HepG2 (cell line): ENCODE data around the gene CHCHD6. TPM values are rescaled to one million over a fixed set of nuclear protein-coding genes. Genes with fewer than 3 reads are reported as not detected.

Experiments used
- ATAC-seq: fragments of 200-7000 bp; cut with Tn5 transposase; 3 replicates; pipeline ENCODE4 v1.9.1; 2020; ENCODE audit warnings: mild to moderate bottlenecking, moderate library complexity
- BruUV-seq: library from RNA; stranded (reverse); fragments of 400-500 nt; replicated peaks from 2 replicates; lab custom pipeline; 2021; lab: Mats Ljungman, UMichigan
- CTCF ChIA-PET: fragments of 300-600 bp; formaldehyde crosslinking; extraction: SDS; loops from one replicate; lab custom pipeline; 2021; ENCODE audit warnings: low total read pairs, inconsistent platforms, low intra/inter-chr PET ratio; lab: Yijun Ruan, JAX
- POLR2A ChIA-PET: fragments of 350-600 bp; sonication (Branson Sonifier 250); formaldehyde crosslinking; loops from one replicate; lab custom pipeline; 2020; ENCODE audit warnings: antibody characterized with exemption, inconsistent platforms; lab: Yijun Ruan, JAX
- DNase-seq: peaks from one replicate; pipeline ENCODE4 v3.0.0-alpha.2; 2015; ENCODE audit warnings: low spot score
- FAIRE-seq: peaks from 3 replicates; lab custom pipeline; 2011; peaks lifted over from hg19 to GRCh38; lab: Jason Lieb, UNC
- H2AFZ ChIP-seq: one replicate; pipeline ENCODE4 v1.6.1; 2011; ENCODE audit warnings: low read length, inconsistent platforms
- H3K27ac ChIP-seq: fragments of 300-600 bp; 3 replicates; pipeline ENCODE4 v1.8.0; 2011; ENCODE audit warnings: mixed run types, mild to moderate bottlenecking, mixed read lengths, low read length, inconsistent platforms; ENCODE audit not compliant: insufficient read depth; ENCODE audit errors: extremely low read length
- H3K27me3 ChIP-seq, 2 experiments: fragments of 200-600 bp in 1 of 2; 2 replicates in 1 of 2; 3 replicates in 1 of 2; pipeline versions ENCODE4 v1.6.0 to v1.8.0; 2011; ENCODE audit warnings: low read length in 2 of 2, mild to moderate bottlenecking in 2 of 2, moderate library complexity in 2 of 2, inconsistent platforms in 1 of 2; ENCODE audit not compliant: insufficient read depth in 2 of 2, control insufficient read depth in 1 of 2
- H3K36me3 ChIP-seq, 2 experiments: fragments of 200-600 bp in 1 of 2; replicated peaks in 1 of 2; 2 replicates in 1 of 2; 3 replicates in 1 of 2; pipeline versions ENCODE4 v1.5.1 to v1.8.0; 2011; ENCODE audit warnings: low read length in 2 of 2, inconsistent platforms in 1 of 2; ENCODE audit not compliant: insufficient read depth in 2 of 2, control insufficient read depth in 1 of 2
- H3K4me1 ChIP-seq: 2 replicates; pipeline ENCODE4 v1.5.1; 2012; ENCODE audit warnings: low read length, inconsistent platforms; ENCODE audit not compliant: insufficient read depth
- H3K4me2 ChIP-seq: 2 replicates; pipeline ENCODE4 v1.6.0; 2011; ENCODE audit warnings: low read depth, low read length, inconsistent platforms
- H3K4me3 ChIP-seq, 3 experiments: fragments of 200-600 bp in 1 of 3; sonication (generic), shearing (Covaris generic) in 1 of 3; replicated peaks in 1 of 3; 2 replicates each; pipeline ENCODE4 v1.5.1; 2011 to 2016; ENCODE audit warnings: low read length in 3 of 3, inconsistent platforms in 2 of 3, low read depth in 2 of 3, mild to moderate bottlenecking in 2 of 3, control low read depth in 1 of 3, mixed read lengths in 1 of 3; ENCODE audit not compliant: insufficient read depth in 1 of 3
- H3K79me2 ChIP-seq: one replicate; pipeline ENCODE4 v1.6.1; 2011; ENCODE audit warnings: low read length, inconsistent platforms; ENCODE audit not compliant: insufficient read depth
- H3K9ac ChIP-seq: 2 replicates; pipeline ENCODE4 v1.6.0; 2011; ENCODE audit warnings: mild to moderate bottlenecking, low read depth, low read length, inconsistent platforms; ENCODE audit not compliant: insufficient read depth
- H3K9me3 ChIP-seq: 2 replicates; pipeline ENCODE4 v1.5.1; 2012; ENCODE audit warnings: mild to moderate bottlenecking, low read length
- H4K20me1 ChIP-seq: 2 replicates; pipeline ENCODE4 v1.6.0; 2011; ENCODE audit warnings: inconsistent platforms, mild to moderate bottlenecking, low read length, moderate library complexity; ENCODE audit not compliant: insufficient read depth
- AGO1 ChIP-seq: fragments of 200-400 bp; formaldehyde crosslinking; IDR thresholded peaks from 2 replicates; pipeline ENCODE4 v1.6.1; 2017; ENCODE audit warnings: mild to moderate bottlenecking, low read depth, low read length, moderate library complexity; ENCODE audit not compliant: poor library complexity, severe bottlenecking
- FOXM1 ChIP-seq: sonication (generic); formaldehyde crosslinking; IDR thresholded peaks from 2 replicates; pipeline ENCODE4 v1.5.0; 2020; ENCODE audit warnings: missing genetic modification reagents
- IRF9 ChIP-seq: sonication (generic); formaldehyde crosslinking; IDR thresholded peaks from 2 replicates; pipeline ENCODE4 v1.8.0; 2022; ENCODE audit warnings: missing genetic modification reagents, mild to moderate bottlenecking, borderline replicate concordance
- KLF11 ChIP-seq: IDR thresholded peaks from 2 replicates; pipeline ENCODE4 v1.6.1; 2016; ENCODE audit warnings: missing compliant biosample characterization
- MNT ChIP-seq: fragments of 450-650 bp; IDR thresholded peaks from 2 replicates; pipeline ENCODE4 v1.6.1; 2016
- MYPOP ChIP-seq: sonication (generic); formaldehyde crosslinking; IDR thresholded peaks from 2 replicates; pipeline ENCODE4 v1.8.1; 2023; ENCODE audit warnings: mild to moderate bottlenecking, moderate library complexity, missing genetic modification reagents
- RBAK ChIP-seq: sonication (generic); formaldehyde crosslinking; IDR thresholded peaks from 2 replicates; pipeline ENCODE4 v1.5.1; 2020; ENCODE audit warnings: mild to moderate bottlenecking, missing genetic modification reagents
- ZBTB2 ChIP-seq: sonication (generic); formaldehyde crosslinking; IDR thresholded peaks from 2 replicates; pipeline ENCODE4 v1.8.0; 2022; ENCODE audit warnings: low read depth, missing genetic modification reagents
- ZBTB44 ChIP-seq: sonication (generic); formaldehyde crosslinking; IDR thresholded peaks from 2 replicates; pipeline ENCODE4 v1.4.0; 2020; ENCODE audit warnings: missing genetic modification reagents
- ZEB1 ChIP-seq: IDR thresholded peaks from 2 replicates; pipeline ENCODE4 v1.6.1; 2012; ENCODE audit warnings: mild to moderate bottlenecking, low read depth, inconsistent platforms; ENCODE audit not compliant: insufficient replicate concordance
- ZNF18 ChIP-seq: sonication (generic); formaldehyde crosslinking; IDR thresholded peaks from 2 replicates; pipeline ENCODE4 v1.8.0; 2022; ENCODE audit warnings: mild to moderate bottlenecking, missing genetic modification reagents; ENCODE audit not compliant: insufficient replicate concordance
- WGBS: methylation state at CpG from one replicate; pipeline ENCODE4 v1.1.6; 2017; ENCODE audit warnings: low lambda C conversion rate; 5-methylcytosine and 5-hydroxymethylcytosine counted together
- in situ Hi-C: cut with HindIII; loops from 2 replicates; pipeline ENCODE4 v1.10.0; 2017; ENCODE audit warnings: low pct_unique_long_range_greater_than_20kb; ENCODE audit not compliant: extremely low pct_ligation_motif_present
- intact Hi-C: fragments of 100-400 bp; cut with micrococcal nuclease; formaldehyde crosslinking; loops from one replicate; pipeline ENCODE4 v1.10.0; 2022; ENCODE audit not compliant: unreplicated experiment
- polyA plus RNA-seq, 8 experiments: library from polyadenylated mRNA; depleted of rRNA in 3 of 8; stranded (reverse) in 7 of 8; unstranded in 1 of 8; fragments of >200 nt; fragmentation: Illumina TruSeq in 4 of 8; extraction: Trizol in 4 of 8; gene quantifications; 2 replicates each; pipeline versions ENCODE4 v1.2.1 to v1.2.3, GENCODE V29; 2011 to 2016; ENCODE audit warnings: low read depth in 4 of 8, missing spikeins in 1 of 8, mixed read lengths in 1 of 8; ENCODE audit not compliant: insufficient read depth in 1 of 8
- total RNA-seq, 5 experiments: library from RNA; depleted of rRNA; stranded (reverse); fragments of >200 nt; fragmentation: Illumina TruSeq; extraction: Trizol; gene quantifications; 2 replicates each; pipeline ENCODE4 v1.2.3, GENCODE V29; 2016; ENCODE audit warnings: low read depth in 1 of 5

Gene CHCHD6
- total and polyA plus RNA-seq, 2 of the 13 experiments (the other 11 are each of a cell fraction or from before 2014, with no cell fraction given) = 20.3 to 20.8 TPM

GRCh38 chr3:126766653-126767052 is 62.6 kb downstream of the CHCHD6 start:
- no TSS peak for BruUV-seq
- no peaks in the 10 kb centered on the region; a peak in 1 of 5 replicates for H3K36me3 ChIP-seq
- H3K27me3 ChIP-seq = no peaks in the 10 kb centered on the region
- no peaks in the 10 kb centered on the region for H3K9me3 ChIP-seq
- TF ChIP-seq ZNF18 = no peak
- no peak for TF ChIP-seq FOXM1
- TF ChIP-seq ZBTB2 = no peak
- TF ChIP-seq AGO1 = no peak
- TF ChIP-seq IRF9 (CRISPR knock-in tag) = no peak
- no peak for TF ChIP-seq RBAK (CRISPR knock-in tag)
- TF ChIP-seq KLF11 (CRISPR knock-in tag) = no peak
- no peak for TF ChIP-seq MNT
- no peak for TF ChIP-seq ZEB1
- no peak for TF ChIP-seq ZBTB44 (CRISPR knock-in tag)
- no peak for TF ChIP-seq MYPOP (CRISPR knock-in tag)
- no peaks in the 10 kb centered on the region for H3K4me1 ChIP-seq
- CTCF ChIA-PET = no interaction called here
- intact Hi-C loops = no loop called here
- POLR2A ChIA-PET = no interaction called here
- no peaks in the 10 kb centered on the region for H4K20me1 ChIP-seq
- no peak overlapping the region for H3K4me2 ChIP-seq
- in situ Hi-C loops = no loop called here
- no peak overlapping the region for H3K27ac ChIP-seq
- ATAC-seq = no peak
- H2AFZ ChIP-seq = no peak overlapping the region
- no peak for DNase-seq
- WGBS = 93% methylated on average over 3 of the region's 7 CpGs
- no peak for FAIRE-seq
- H3K79me2 ChIP-seq = no peaks in the 10 kb centered on the region
- no peak overlapping the region for H3K4me3 ChIP-seq
- no peak overlapping the region for H3K9ac ChIP-seq
